ENCODE data around the gene CNBP.
"Not testable (repeated sequence)": the region's sequence is repeated elsewhere in the genome, so short reads cannot be mapped to it uniquely, and the experiment has no call there.

CNBP gene

DNA sequence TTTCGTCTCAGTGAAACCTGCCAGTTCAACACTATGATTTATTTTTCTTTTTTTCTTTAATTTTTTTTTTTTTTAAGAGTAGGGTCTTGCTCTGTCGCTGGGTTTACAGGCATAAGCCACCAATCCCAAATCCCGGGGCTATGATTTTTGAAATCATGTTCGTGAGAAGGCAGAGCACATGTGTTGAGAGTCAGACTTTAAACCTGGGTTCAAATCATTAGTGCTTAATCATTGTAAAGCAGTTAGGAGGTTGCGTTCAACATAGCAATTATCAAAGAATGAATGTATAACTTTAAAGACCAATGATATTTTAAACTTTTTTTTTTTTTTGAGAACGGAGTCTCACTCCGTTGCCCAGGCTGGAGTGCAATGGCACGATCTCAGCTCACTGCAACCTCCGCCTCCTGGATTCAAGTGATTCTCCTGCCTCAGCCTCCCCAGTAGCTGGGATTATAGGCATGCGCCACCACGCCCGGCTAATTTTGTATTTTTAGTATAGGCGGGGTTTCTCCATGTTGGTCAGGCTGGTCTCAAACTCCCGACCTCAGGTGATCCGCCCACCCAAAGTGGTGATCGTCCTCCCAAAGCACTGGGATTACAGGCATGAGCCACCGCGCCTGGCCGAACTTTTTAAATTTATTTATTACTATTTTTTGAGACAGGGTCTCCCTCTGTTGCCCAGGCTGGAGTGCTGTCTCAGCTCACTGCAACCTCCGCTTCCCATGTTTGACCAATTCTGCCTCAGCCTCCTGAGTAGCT is 1.3 kb upstream of the CNBP start:
- not testable (repeated sequence) for DNase-seq

GRCh38 chr3:129184396-129184657 is 631 bp upstream of the CNBP start:
- no peak for DNase-seq

- DNase-seq = no peak
Observed at GRCh38 chr3:129182390-129183185, 1.1 kb downstream of the CNBP start.

DNA sequence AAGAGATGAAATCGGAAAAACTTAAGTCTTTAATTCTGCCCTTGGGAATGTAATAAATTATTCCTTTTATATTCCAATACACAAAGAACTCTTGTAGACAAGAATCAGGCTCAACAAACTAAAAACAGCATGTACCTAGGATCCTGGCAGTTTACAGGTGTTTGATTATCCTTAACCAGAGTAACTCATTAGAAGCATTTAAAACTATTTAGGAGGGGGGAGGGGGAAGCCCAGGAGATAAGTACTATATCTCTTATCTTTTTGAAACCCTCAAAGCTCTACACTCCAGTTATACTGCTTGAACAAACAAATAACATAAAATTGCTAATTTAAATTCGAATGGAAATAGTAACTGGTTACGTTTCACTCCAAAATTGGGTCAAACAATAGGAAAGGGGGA is 1.9 kb downstream of the CNBP start:
- DNase-seq = no peak

- no peak for DNase-seq
Observed at GRCh38 chr3:129180461-129180860, 3.2 kb downstream of the CNBP start.

DNA sequence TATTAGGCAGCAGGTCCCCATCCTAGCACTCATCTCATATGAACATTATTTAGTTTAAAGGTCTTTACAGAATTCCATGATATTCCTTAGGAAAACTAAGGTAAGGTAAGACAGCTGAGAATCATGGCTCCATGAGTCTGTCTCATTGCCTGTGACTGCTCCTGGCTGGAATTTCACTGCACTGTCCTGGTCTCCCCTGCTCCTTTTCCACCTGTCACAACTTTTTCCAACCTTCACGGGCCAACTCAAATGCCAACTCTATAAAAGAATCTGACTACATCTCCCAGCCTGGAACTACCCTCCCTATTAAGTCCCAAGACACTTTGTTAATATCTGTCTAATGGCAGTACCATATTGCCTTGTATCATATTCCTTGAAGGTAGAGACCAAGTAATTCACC is 7.6 kb downstream of the CNBP start:
- no peak for DNase-seq

DNA sequence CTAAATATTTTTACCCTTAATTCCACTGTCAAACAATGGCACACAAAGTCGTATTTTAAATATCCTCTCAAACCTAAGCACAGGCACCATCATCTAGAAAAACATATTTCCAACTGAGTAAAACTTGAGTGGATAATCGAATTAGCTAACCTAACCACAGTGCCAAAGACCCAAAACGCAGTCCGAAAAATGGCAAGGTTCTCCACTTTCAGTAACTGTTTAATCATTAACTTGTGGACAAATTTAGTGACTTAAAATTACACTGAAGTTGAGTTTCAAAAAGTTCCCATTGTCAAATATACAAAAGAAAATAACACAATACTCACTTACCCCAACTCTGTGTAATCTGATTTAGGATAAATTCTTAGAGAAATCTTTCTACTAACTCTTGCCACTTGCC is 10.0 kb downstream of the CNBP start:
- DNase-seq = no peak

DNA sequence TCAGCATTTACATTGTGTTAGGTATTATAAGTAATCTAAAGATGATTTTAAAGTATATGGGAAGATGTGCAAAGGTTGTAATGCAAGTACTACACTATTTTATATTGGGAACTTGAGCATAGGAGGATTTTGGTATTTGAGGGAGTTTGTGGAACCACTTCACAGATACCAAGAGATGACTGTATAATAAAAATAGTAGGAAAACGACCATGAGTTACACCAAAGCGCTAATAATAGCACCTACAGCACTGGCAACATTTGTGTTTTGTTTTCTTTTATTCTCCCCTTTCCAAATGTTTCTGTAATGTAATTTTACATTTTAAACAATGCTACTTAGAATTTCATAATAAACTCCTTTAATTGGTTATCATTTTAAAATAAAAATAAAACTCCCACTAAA is 10.5 kb downstream of the CNBP start:
- no peak for DNase-seq

GRCh38 chr3:129166579-129167332 is 16.9 kb downstream of the CNBP start:
- no peak for DNase-seq

DNA sequence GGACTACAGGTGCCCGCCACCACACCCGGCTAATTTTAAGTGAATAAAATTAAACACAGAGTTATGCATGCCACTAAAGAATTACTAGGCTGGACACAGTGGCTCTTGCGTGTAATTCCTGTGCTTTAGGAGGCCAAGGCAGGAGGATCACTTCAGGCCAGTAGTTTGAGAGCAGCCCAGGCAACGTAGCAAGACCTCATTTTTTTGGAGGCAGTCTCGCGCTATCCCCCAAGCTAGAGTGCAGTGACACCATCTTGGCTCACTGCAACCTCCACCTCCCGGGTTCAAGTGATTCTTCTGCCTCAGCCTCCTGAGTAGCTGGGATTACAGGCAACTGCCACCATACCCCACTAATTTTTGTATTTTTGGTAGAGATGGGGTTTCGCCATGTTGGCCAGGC is 18.1 kb downstream of the CNBP start:
- DNase-seq = not testable (repeated sequence)

GRCh38 chr3:129164500-129164899 is 19.2 kb downstream of the CNBP start:
- DNase-seq = no peak

DNA sequence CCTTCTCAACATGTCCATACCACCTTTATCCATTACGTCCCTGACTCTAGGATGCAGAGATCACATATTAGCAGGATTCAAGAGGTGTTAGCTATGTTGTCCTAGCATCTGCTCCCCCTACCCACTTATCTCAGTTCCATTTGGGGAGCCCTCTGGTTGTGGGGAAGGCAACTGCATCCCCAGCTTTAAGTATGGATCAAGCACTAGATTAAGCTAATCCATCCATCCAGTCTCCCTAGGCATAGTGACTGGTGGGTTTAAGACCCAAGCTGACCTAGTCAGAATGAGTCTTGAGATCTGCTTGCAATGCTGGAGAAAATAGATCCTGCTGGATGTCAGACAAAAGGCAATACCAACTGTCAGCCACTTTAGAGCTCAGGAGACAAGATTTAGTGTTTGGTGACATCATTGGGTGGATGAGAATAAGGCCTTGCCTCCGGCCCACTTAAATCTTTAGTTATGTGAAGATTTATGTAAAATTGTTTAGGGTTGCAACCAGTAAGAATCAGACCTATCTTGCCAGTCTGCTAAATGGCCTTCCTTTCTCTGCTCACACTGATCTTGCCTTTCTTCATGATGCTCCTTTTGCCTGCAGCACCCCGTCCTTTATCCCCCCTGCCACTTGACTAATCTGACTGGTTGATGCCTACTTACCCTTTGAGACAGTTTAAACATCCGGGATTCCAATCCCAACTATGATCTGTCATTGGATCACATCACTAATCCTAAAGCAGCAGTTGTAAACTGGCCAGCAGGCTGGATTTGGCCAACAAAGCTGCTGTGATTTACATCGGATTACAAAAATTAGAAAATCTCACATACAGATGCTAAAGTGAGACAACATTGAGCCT is 20.7 kb downstream of the CNBP start:
- no peak for DNase-seq

- DNase-seq = no peak
Observed at GRCh38 chr3:129161860-129162271, 21.8 kb downstream of the CNBP start.

DNA sequence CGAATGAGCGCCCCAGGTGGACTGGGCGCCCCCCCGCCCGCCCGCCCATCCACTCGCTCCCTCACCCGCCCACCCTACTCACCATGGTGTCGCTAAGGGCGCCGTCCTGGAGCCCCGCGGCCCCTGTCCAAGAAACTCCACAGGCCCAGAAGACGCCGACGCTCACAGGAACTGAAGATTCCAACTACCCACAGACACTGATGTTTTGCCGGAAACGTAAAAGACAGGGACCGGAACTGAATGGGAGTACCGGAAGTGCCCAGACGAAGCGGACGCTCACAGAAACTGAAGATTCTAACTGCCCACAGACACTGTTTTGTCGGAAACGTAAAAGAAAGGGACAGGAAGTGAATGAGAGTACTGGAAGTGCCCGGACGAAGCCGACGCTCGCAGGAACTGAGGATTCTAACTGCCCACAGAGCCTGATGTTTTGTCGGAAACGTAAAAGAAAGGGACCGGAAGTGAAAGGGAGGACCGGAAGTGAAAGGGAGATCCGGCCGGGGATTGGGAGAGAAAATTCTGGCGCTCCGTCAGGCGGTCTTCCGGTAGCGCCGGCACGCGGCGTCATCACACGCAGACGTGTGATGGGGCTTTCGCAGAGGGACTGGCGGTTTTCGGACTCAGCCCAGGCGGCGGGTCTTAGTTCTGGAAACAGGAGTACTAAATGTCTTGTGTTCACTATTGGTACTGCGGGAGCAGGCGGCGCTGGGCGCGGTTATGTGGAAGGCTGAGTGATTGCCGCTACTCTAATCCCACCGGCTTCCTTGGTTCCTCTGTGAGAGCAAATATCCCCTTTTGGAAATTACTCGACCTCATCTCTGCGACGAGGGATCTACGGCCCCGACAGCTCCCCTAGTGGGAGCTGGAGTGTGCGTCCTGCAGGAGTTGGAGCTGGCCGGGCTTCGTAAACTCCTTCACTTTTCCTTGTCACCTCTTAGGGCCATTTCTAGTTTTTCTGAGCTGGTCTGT is 22.5 kb downstream of the CNBP start, which contains the start of gene ISY1:
ISY1 (minus strand) TSS at position 173 of the 969 bp plus-strand sequence; CDS start at position 85, 88 bp downstream.
- DNase-seq = peak; percentile 99

GRCh38 chr3:129144786-129145185 is 38.9 kb downstream of the CNBP start:
- no peak for DNase-seq

DNA sequence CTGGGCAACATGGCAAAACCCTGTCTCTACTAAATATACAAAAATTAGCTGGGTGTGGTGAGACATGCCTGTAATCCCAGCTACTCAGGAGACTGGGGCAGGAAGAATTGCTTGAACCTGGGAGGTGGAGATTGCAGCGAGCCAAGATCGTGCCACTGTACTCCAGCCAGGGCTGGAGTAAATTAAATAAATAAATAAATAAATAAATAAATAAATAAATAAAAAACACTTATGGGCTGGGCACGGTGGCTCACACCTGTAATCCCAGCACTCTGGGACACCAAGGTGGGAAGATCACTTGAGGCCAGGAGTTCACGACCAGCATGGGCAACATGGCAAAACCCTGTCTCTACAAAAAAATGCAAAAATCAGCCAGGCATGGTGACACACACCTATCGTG is 42.7 kb downstream of the CNBP start:
- DNase-seq = not testable (repeated sequence)

GRCh38 chr3:129139911-129140310 is 43.8 kb downstream of the CNBP start:
- DNase-seq = no peak

DNA sequence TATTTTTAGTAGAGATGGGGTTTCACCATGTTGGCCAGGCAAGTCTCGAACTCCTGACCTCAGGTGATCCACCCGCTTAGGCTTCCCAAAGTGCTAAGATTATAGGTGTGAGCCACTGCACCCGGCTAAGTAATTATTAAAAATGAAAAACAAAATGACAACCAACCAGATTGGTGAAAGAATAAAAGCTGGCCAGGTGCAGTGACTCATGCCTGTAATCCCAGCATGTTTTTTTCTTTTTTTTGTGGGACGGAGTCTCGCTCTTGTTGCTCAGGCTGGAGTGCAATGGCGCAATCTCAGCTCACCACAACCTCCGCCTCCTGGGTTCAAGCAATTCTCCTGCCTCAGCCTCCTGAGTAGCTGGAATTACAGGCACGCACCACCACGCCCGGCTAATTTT is 47.4 kb downstream of the CNBP start:
- not testable (repeated sequence) for DNase-seq

- no peak for DNase-seq
Observed at GRCh38 chr3:129132097-129132866, 51.4 kb downstream of the CNBP start.

GRCh38 chr3:129131465-129132088 is 52.1 kb downstream of the CNBP start:
- DNase-seq = no peak
